Activated CD8-positive, alpha-beta memory T cell treated with anti-CD3 and anti-CD28 coated beads for 24 hours (primary cell): ENCODE results near the gene RASGRF2.

Experiments
- DNase-seq: peaks from one replicate; pipeline ENCODE4 v3.0.0-alpha.2; 2020

The RASGRF2 gene

GRCh38 chr5:81181576-81182316 lies 221.6 kb downstream of the RASGRF2 start:
- no peak for DNase-seq

GRCh38 chr5:81182396-81183390 lies 222.5 kb downstream of the RASGRF2 start:
- no peak for DNase-seq

GRCh38 chr5:81183811-81184748 lies 223.9 kb downstream of the RASGRF2 start:
- no peak for DNase-seq

- DNase-seq = no peak
Measured at GRCh38 chr5:81184749-81185110, 224.6 kb downstream of the RASGRF2 start.

- DNase-seq = no peak
Measured at GRCh38 chr5:81187885-81188284, 227.7 kb downstream of the RASGRF2 start.

GRCh38 chr5:81188962-81189361 lies 228.8 kb downstream of the RASGRF2 start:
- no peak for DNase-seq

GRCh38 chr5:81189875-81190498 lies 229.8 kb downstream of the RASGRF2 start:
- no peak for DNase-seq

GRCh38 chr5:81191726-81192372 lies 231.7 kb downstream of the RASGRF2 start:
- DNase-seq = no peak

GRCh38 chr5:81192373-81192750 lies 232.2 kb downstream of the RASGRF2 start:
- DNase-seq = no peak

GRCh38 chr5:81194633-81195334 lies 234.6 kb downstream of the RASGRF2 start:
- peak; percentile 94 for DNase-seq

GRCh38 chr5:81195335-81195929 lies 235.3 kb downstream of the RASGRF2 start:
- DNase-seq = no peak

GRCh38 chr5:81202655-81203054 lies 242.5 kb downstream of the RASGRF2 start:
- no peak for DNase-seq

GRCh38 chr5:81203729-81204128 lies 243.6 kb downstream of the RASGRF2 start:
- no peak for DNase-seq

- no peak for DNase-seq
Measured at GRCh38 chr5:81204205-81204604, 244.0 kb downstream of the RASGRF2 start.

- no peak for DNase-seq
Measured at GRCh38 chr5:81205058-81205457, 244.9 kb downstream of the RASGRF2 start.

GRCh38 chr5:81207009-81207408 lies 246.8 kb downstream of the RASGRF2 start:
- DNase-seq = no peak

- no peak for DNase-seq
Measured at GRCh38 chr5:81208904-81209303, 248.7 kb downstream of the RASGRF2 start.

- no peak for DNase-seq
Measured at GRCh38 chr5:81209386-81209785, 249.2 kb downstream of the RASGRF2 start.

- no peak for DNase-seq
Measured at GRCh38 chr5:81209869-81210493, 249.8 kb downstream of the RASGRF2 start.

GRCh38 chr5:81212211-81212751 lies 252.1 kb downstream of the RASGRF2 start:
- no peak for DNase-seq
